DND-41 (cell line): ENCODE results near the gene FXYD4.
A peak's percentile ranks its signal among the peaks of the same experiment; 100 is the strongest.

Source experiments
- ATAC-seq: fragments of 200-7000 bp; cut with Tn5 transposase; 3 replicates; pipeline ENCODE4 v1.9.1; 2021; ENCODE audit warnings: low read depth; ENCODE audit not compliant: insufficient read depth
- DNase-seq: peaks from one replicate; pipeline ENCODE4 v3.0.0-alpha.2; 2020
- H2AFZ ChIP-seq: 2 replicates; pipeline ENCODE4 v1.6.0; 2012; ENCODE audit warnings: low read depth, low read length
- H3K27ac ChIP-seq: 2 replicates; pipeline ENCODE4 v1.5.1; 2012; ENCODE audit warnings: low read length, inconsistent platforms
- H3K27me3 ChIP-seq: fragments of 200-600 bp; sonication (generic); 2 replicates; pipeline ENCODE4 v1.6.0; 2012; ENCODE audit warnings: low read length, mild to moderate bottlenecking, inconsistent platforms; ENCODE audit not compliant: insufficient read depth, poor library complexity
- H3K36me3 ChIP-seq: 2 replicates; pipeline ENCODE4 v1.5.1; 2012; ENCODE audit warnings: low read length, inconsistent platforms; ENCODE audit not compliant: insufficient read depth
- H3K4me1 ChIP-seq: 2 replicates; pipeline ENCODE4 v1.5.1; 2012; ENCODE audit warnings: mild to moderate bottlenecking, low read length; ENCODE audit not compliant: insufficient read depth
- H3K4me2 ChIP-seq: 2 replicates; pipeline ENCODE4 v1.6.0; 2012; ENCODE audit warnings: mild to moderate bottlenecking, moderate library complexity, low read length, inconsistent platforms; ENCODE audit not compliant: insufficient read depth
- H3K4me3 ChIP-seq, 2 experiments: fragments of 200-600 bp in 1 of 2; shearing (Covaris generic) in 1 of 2; 2 replicates each; pipeline ENCODE4 v1.5.1; 2012 to 2016; ENCODE audit warnings: inconsistent platforms in 2 of 2, low read length in 2 of 2, mild to moderate bottlenecking in 2 of 2, low read depth in 1 of 2, moderate library complexity in 1 of 2
- H3K79me2 ChIP-seq: 2 replicates; pipeline ENCODE4 v1.6.0; 2012; ENCODE audit warnings: low read length, inconsistent platforms; ENCODE audit not compliant: insufficient read depth
- H3K9ac ChIP-seq: 2 replicates; pipeline ENCODE4 v1.6.0; 2012; ENCODE audit warnings: low read depth, mild to moderate bottlenecking, inconsistent platforms, low read length, moderate library complexity
- H3K9me3 ChIP-seq: 2 replicates; pipeline ENCODE4 v1.5.1; 2012; ENCODE audit warnings: low read length, moderate library complexity, mild to moderate bottlenecking, inconsistent platforms; ENCODE audit not compliant: insufficient read depth, severe bottlenecking
- H4K20me1 ChIP-seq: 2 replicates; pipeline ENCODE4 v1.6.0; 2012; ENCODE audit warnings: low read length; ENCODE audit not compliant: insufficient read depth
- EZH2 ChIP-seq: IDR thresholded peaks from 3 replicates; pipeline ENCODE4 v1.6.1; 2012; ENCODE audit warnings: borderline replicate concordance, low read depth, mild to moderate bottlenecking, moderate library complexity, low read length, inconsistent platforms; ENCODE audit not compliant: severe bottlenecking
- TF ChIP-seq, protein P1 (sequence below): IDR thresholded peaks from 2 replicates; pipeline ENCODE4 v1.5.1; 2012; ENCODE audit warnings: borderline replicate concordance, low read length, moderate library complexity, mild to moderate bottlenecking; ENCODE audit not compliant: poor library complexity, severe bottlenecking; ENCODE audit errors: extremely low read depth

FXYD4 gene

GRCh38 chr10:43399320-43400310, 28.2 kb downstream of the FXYD4 start:
- ATAC-seq, result no peak
- H3K4me2 ChIP-seq, result peak overlapping the region; percentile 94
- H3K27ac ChIP-seq, result peak overlapping the region; percentile 99
- no peaks in the 10 kb centered on the region for H3K9me3 ChIP-seq
- H3K9ac ChIP-seq, result peak overlapping the region; percentile 98
- TF ChIP-seq EZH2, result no peak
- TF ChIP-seq, protein P1, sequence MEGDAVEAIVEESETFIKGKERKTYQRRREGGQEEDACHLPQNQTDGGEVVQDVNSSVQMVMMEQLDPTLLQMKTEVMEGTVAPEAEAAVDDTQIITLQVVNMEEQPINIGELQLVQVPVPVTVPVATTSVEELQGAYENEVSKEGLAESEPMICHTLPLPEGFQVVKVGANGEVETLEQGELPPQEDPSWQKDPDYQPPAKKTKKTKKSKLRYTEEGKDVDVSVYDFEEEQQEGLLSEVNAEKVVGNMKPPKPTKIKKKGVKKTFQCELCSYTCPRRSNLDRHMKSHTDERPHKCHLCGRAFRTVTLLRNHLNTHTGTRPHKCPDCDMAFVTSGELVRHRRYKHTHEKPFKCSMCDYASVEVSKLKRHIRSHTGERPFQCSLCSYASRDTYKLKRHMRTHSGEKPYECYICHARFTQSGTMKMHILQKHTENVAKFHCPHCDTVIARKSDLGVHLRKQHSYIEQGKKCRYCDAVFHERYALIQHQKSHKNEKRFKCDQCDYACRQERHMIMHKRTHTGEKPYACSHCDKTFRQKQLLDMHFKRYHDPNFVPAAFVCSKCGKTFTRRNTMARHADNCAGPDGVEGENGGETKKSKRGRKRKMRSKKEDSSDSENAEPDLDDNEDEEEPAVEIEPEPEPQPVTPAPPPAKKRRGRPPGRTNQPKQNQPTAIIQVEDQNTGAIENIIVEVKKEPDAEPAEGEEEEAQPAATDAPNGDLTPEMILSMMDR, result no peak
- H3K79me2 ChIP-seq, result peaks cover 99% of the 10 kb centered on the region
- no peaks in the 10 kb centered on the region for H3K27me3 ChIP-seq
- H3K36me3 ChIP-seq, result peaks cover 73% of the 10 kb centered on the region
- no peak for DNase-seq
- peaks cover 85% of the 10 kb centered on the region for H3K4me1 ChIP-seq
- peak overlapping the region; percentile 28 to 68; a peak in 3 of 4 replicates for H3K4me3 ChIP-seq
- H2AFZ ChIP-seq, result no peak overlapping the region
- H4K20me1 ChIP-seq, result peaks cover 78% of the 10 kb centered on the region

- H3K4me2 ChIP-seq, result peak overlapping the region; percentile 94
- H3K27ac ChIP-seq, result peak overlapping the region; percentile 56
- no peak for DNase-seq
- no peak overlapping the region for H2AFZ ChIP-seq
- H3K4me1 ChIP-seq, result peaks cover 86% of the 10 kb centered on the region
- no peaks in the 10 kb centered on the region for H3K27me3 ChIP-seq
- H3K79me2 ChIP-seq, result peaks cover 99% of the 10 kb centered on the region
- H4K20me1 ChIP-seq, result peaks cover 80% of the 10 kb centered on the region
- H3K36me3 ChIP-seq, result peaks cover 67% of the 10 kb centered on the region
- H3K9ac ChIP-seq, result peak overlapping the region; percentile 98
- peak overlapping the region in 1 of 2 experiments; percentile 35; a peak in 2 of 4 replicates for H3K4me3 ChIP-seq
- no peak for TF ChIP-seq EZH2
- TF ChIP-seq, protein P1, result no peak
- no peaks in the 10 kb centered on the region for H3K9me3 ChIP-seq
- no peak for ATAC-seq
These were observed 30.2 kb downstream of the FXYD4 start for GRCh38 chr10:43401627-43402026.

GRCh38 chr10:43402176-43402575, 30.7 kb downstream of the FXYD4 start:
- no peak for ATAC-seq
- Histone ChIP-seq H3K27ac (peak overlapping the region; percentile 26), H3K4me3 (peak overlapping the region in 1 of 2 experiments; percentile 1; a peak in 1 of 4 replicates), H2AFZ (no peak overlapping the region), H3K4me1 (peaks cover 86% of the 10 kb centered on the region), H3K36me3 (peaks cover 67% of the 10 kb centered on the region), H3K4me2 (peak overlapping the region; percentile 94), H3K27me3 (no peaks in the 10 kb centered on the region), H3K9ac (peak overlapping the region; percentile 98), H3K9me3 (no peaks in the 10 kb centered on the region), H3K79me2 (peaks cover 100% of the 10 kb centered on the region), H4K20me1 (peaks cover 81% of the 10 kb centered on the region)
- TF ChIP-seq EZH2, result no peak
- TF ChIP-seq, protein P1, result no peak
- DNase-seq, result no peak
